Stimulated activated CD4-positive, alpha-beta T cell treated with anti-CD3 and anti-CD28 coated beads, Interleukin-4, amount 100 ng/mL, for 4 hours (primary cell): Measurements from ENCODE around the gene PC.
A peak's percentile ranks its signal among the peaks of the same experiment; 100 is the strongest.

Experiments
- DNase-seq, 2 experiments: peaks; one replicate each; pipeline ENCODE4 v3.0.0-alpha.2; 2020

PC gene

GRCh38 chr11:66864172-66864901 lies 93.8 kb downstream of the PC start:
- no peak for DNase-seq

- no peak for DNase-seq
These were observed 94.6 kb downstream of the PC start for GRCh38 chr11:66863428-66864125.

- no peak for DNase-seq
These were observed 95.6 kb downstream of the PC start for GRCh38 chr11:66862559-66863037.

- no peak for DNase-seq
These were observed 96.2 kb downstream of the PC start for GRCh38 chr11:66861774-66862558.

GRCh38 chr11:66861038-66861773 lies 97.0 kb downstream of the PC start:
- no peak for DNase-seq

GRCh38 chr11:66860449-66860831 lies 97.7 kb downstream of the PC start:
- no peak for DNase-seq

- no peak for DNase-seq
These were observed 98.3 kb downstream of the PC start for GRCh38 chr11:66859686-66860448.

- DNase-seq = no peak
These were observed 99.1 kb downstream of the PC start for GRCh38 chr11:66858939-66859685.

GRCh38 chr11:66858186-66858938 lies 99.8 kb downstream of the PC start:
- DNase-seq = no peak

GRCh38 chr11:66857927-66858185 lies 100.3 kb downstream of the PC start:
- DNase-seq = no peak

- no peak for DNase-seq
These were observed 100.8 kb downstream of the PC start for GRCh38 chr11:66857234-66857926.

GRCh38 chr11:66856496-66857233 lies 101.5 kb downstream of the PC start, which contains the start of gene LRFN4:
Gene LRFN4 (plus strand): TSS chr11:66857064. CDS start chr11:66857745, 681 bp downstream.
- peak; percentile 46 to 67 for DNase-seq

GRCh38 chr11:66855574-66856495 lies 102.3 kb downstream of the PC start:
- DNase-seq = peak in 1 of 2 experiments; percentile 80

- DNase-seq = no peak
These were observed 103.4 kb downstream of the PC start for GRCh38 chr11:66854729-66855211.

GRCh38 chr11:66854231-66854661 lies 103.9 kb downstream of the PC start:
- DNase-seq = no peak

GRCh38 chr11:66853242-66854229 lies 104.6 kb downstream of the PC start:
- DNase-seq = no peak
